ENCODE measurements around the gene TREM2. TPM values are rescaled to one million over a fixed set of nuclear protein-coding genes. Genes with fewer than 3 reads are reported as not detected.
"Not testable (repeated sequence)": the region's sequence is repeated elsewhere in the genome, so short reads cannot be mapped to it uniquely, and the experiment has no call there.

TREM2 gene
- total and polyA plus RNA-seq, 2 donors (not counting 1 experiment from before 2014, with no cell fraction given) = 0.33 TPM; not detected in 1

DNA sequence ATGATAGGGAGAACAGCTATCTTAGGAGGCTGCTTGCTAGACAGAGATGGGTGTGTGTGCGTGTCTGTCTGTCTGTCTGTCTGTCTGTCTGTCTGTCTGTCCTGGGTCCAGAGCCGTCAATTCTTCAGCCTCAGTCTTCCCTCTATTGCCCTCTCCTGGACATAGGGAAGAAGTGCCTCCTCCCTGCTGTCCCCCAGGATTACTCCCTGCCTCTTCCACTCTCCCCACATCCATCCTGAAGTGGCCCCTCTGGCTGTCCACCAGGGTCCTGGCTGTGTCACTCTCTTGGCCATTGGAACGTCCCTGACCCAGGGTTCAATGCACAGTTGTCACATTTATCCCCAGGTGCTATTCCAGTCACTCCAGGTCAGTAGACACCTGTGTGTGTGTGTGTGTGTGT is 27.9 kb upstream of the TREM2 start:
- no peak for DNase-seq
- peaks cover 27% of the 10 kb centered on the region for H4K20me1 ChIP-seq (ENCODE audit: control insufficient read depth, insufficient read depth, low read length, poor library complexity, severe bottlenecking)
- no peak overlapping the region for H2AFZ ChIP-seq (ENCODE audit: insufficient read depth, low read depth, low read length, poor library complexity, severe bottlenecking)
- peaks cover 0 to 17% (median 12%) of the 10 kb centered on the region in 3 donors for H3K9me3 ChIP-seq (ENCODE audit: control extremely low read depth in 1 of 3, control insufficient read depth in 2 of 3, insufficient read depth in 1 of 3, low read length in 2 of 3)
- no peak overlapping the region for H3K27ac Mint-ChIP-seq
- H3K36me3 ChIP-seq (replicated peaks in 1 of 2; ENCODE audit: control extremely low read depth in 1 of 2, control insufficient read depth in 1 of 2, extremely low read depth in 1 of 2, insufficient read depth in 2 of 2, low read length in 1 of 2) = peaks cover 3 to 56% of the 10 kb centered on the region in 2 experiments
- H3K4me1 ChIP-seq (ENCODE audit: control insufficient read depth in 2 of 2, insufficient read depth in 2 of 2, low read length in 2 of 2) = peaks cover 40 to 56% of the 10 kb centered on the region in 2 donors
- no peak overlapping the region for H3K4me2 ChIP-seq (replicated peaks; ENCODE audit: low read depth, low read length, poor library complexity, severe bottlenecking)
- 100% methylated on average over 1 of the region's 3 CpGs for WGBS (ENCODE audit: insufficient coverage)
- intact Hi-C loops (cut with micrococcal nuclease) = no loop called here
- no peak for TF ChIP-seq EZH2 (IDR thresholded peaks at IDR 0.05; ENCODE audit: borderline replicate concordance, insufficient read depth, low read depth, low read length, poor library complexity, severe bottlenecking)
- TF ChIP-seq CTCF (IDR thresholded peaks at IDR 0.05) = no peak
- H3K27me3 Mint-ChIP-seq = no peaks in the 10 kb centered on the region
- no peaks in the 10 kb centered on the region for H3K27me3 ChIP-seq (replicated peaks in 1 of 4; ENCODE audit: control extremely low read depth in 1 of 4, control insufficient read depth in 3 of 4, insufficient read depth in 4 of 4, low read length in 3 of 4)
- POLR2A ChIA-PET = no interaction called here
- CTCF ChIA-PET = interaction anchor here (1.2 to 1.4 kb wide), 3 partner anchors 10 to 129 kb away, joined by 3 to 4 read pairs (median 4); partner anchors contain the start of gene TREML2
- no peak overlapping the region for H3K4me3 ChIP-seq (ENCODE audit: control extremely low read depth in 1 of 5, extremely low read depth in 1 of 5, insufficient read depth in 1 of 5, low read depth in 2 of 5, low read length in 4 of 5)
- peaks cover 15% of the 10 kb centered on the region for H3K79me2 ChIP-seq (ENCODE audit: control insufficient read depth, insufficient read depth, low read length)
- no peak overlapping the region for H3K27ac ChIP-seq (ENCODE audit: low read length in 2 of 2)
- H3K9ac ChIP-seq (ENCODE audit: low read length) = no peak overlapping the region
- H3K4me3 Mint-ChIP-seq = no peak overlapping the region
- H3K4me1 Mint-ChIP-seq = peaks cover 68% of the 10 kb centered on the region
- no peak for ATAC-seq (ENCODE audit: low read depth)
- peaks cover 8% of the 10 kb centered on the region for H3K9me3 Mint-ChIP-seq (ENCODE audit: insufficient read depth)

GRCh38 chr6:41189967-41190366 is 27.1 kb upstream of the TREM2 start:
- H3K4me2 ChIP-seq (replicated peaks; ENCODE audit: low read depth, low read length, poor library complexity, severe bottlenecking) = no peak overlapping the region
- ATAC-seq (ENCODE audit: low read depth) (no peak), DNase-seq (no peak)
- WGBS (ENCODE audit: insufficient coverage) = 100% methylated on average over 1 of the region's 2 CpGs
- peaks cover 0 to 17% (median 12%) of the 10 kb centered on the region in 3 donors for H3K9me3 ChIP-seq (ENCODE audit: control extremely low read depth in 1 of 3, control insufficient read depth in 2 of 3, insufficient read depth in 1 of 3, low read length in 2 of 3)
- TF ChIP-seq CTCF (IDR thresholded peaks at IDR 0.05) (no peak), EZH2 (IDR thresholded peaks at IDR 0.05; ENCODE audit: borderline replicate concordance, insufficient read depth, low read depth, low read length, poor library complexity, severe bottlenecking) (no peak)
- H4K20me1 ChIP-seq (ENCODE audit: control insufficient read depth, insufficient read depth, low read length, poor library complexity, severe bottlenecking) = peaks cover 19% of the 10 kb centered on the region
- intact Hi-C loops (cut with micrococcal nuclease) = no loop called here
- no peaks in the 10 kb centered on the region for H3K27me3 ChIP-seq (replicated peaks in 1 of 4; ENCODE audit: control extremely low read depth in 1 of 4, control insufficient read depth in 3 of 4, insufficient read depth in 4 of 4, low read length in 3 of 4)
- H3K36me3 ChIP-seq (replicated peaks in 1 of 2; ENCODE audit: control extremely low read depth in 1 of 2, control insufficient read depth in 1 of 2, extremely low read depth in 1 of 2, insufficient read depth in 2 of 2, low read length in 1 of 2) = peaks cover 0 to 48% of the 10 kb centered on the region in 2 experiments
- no peak overlapping the region for H3K4me3 Mint-ChIP-seq
- no peak overlapping the region for H3K9ac ChIP-seq (ENCODE audit: low read length)
- POLR2A ChIA-PET = interaction anchor here (1.3 kb wide), 1 partner anchor 9 kb away, joined by 3 read pairs; no protein-coding TSS in a partner anchor
- CTCF ChIA-PET = interaction anchor here (1.2 to 1.4 kb wide), 3 partner anchors 11 to 130 kb away, joined by 3 to 4 read pairs (median 4); partner anchors contain the start of gene TREML2
- H3K27ac Mint-ChIP-seq = no peak overlapping the region
- peaks cover 40 to 56% of the 10 kb centered on the region in 2 donors for H3K4me1 ChIP-seq (ENCODE audit: control insufficient read depth in 2 of 2, insufficient read depth in 2 of 2, low read length in 2 of 2)
- peaks cover 8% of the 10 kb centered on the region for H3K9me3 Mint-ChIP-seq (ENCODE audit: insufficient read depth)
- H3K27me3 Mint-ChIP-seq = no peaks in the 10 kb centered on the region
- H3K27ac ChIP-seq (ENCODE audit: low read length in 2 of 2) = no peak overlapping the region
- H3K4me1 Mint-ChIP-seq = peaks cover 68% of the 10 kb centered on the region
- peaks cover 7% of the 10 kb centered on the region for H3K79me2 ChIP-seq (ENCODE audit: control insufficient read depth, insufficient read depth, low read length)
- no peak overlapping the region for H3K4me3 ChIP-seq (ENCODE audit: control extremely low read depth in 1 of 5, extremely low read depth in 1 of 5, insufficient read depth in 1 of 5, low read depth in 2 of 5, low read length in 4 of 5)
- no peak overlapping the region for H2AFZ ChIP-seq (ENCODE audit: insufficient read depth, low read depth, low read length, poor library complexity, severe bottlenecking)

GRCh38 chr6:41189046-41189445 is 26.1 kb upstream of the TREM2 start:
- H3K9ac ChIP-seq (ENCODE audit: low read length); H3K27me3 ChIP-seq (replicated peaks in 1 of 4; ENCODE audit: control extremely low read depth in 1 of 4, control insufficient read depth in 3 of 4, insufficient read depth in 4 of 4, low read length in 3 of 4); intact Hi-C loops (cut with micrococcal nuclease); H4K20me1 ChIP-seq (ENCODE audit: control insufficient read depth, insufficient read depth, low read length, poor library complexity, severe bottlenecking); H3K9me3 Mint-ChIP-seq (ENCODE audit: insufficient read depth); H3K4me3 ChIP-seq (ENCODE audit: control extremely low read depth in 1 of 5, extremely low read depth in 1 of 5, insufficient read depth in 1 of 5, low read depth in 2 of 5, low read length in 4 of 5); ATAC-seq (ENCODE audit: low read depth); DNase-seq; H3K27ac ChIP-seq (ENCODE audit: low read length in 2 of 2); H3K27me3 Mint-ChIP-seq; H3K79me2 ChIP-seq (ENCODE audit: control insufficient read depth, insufficient read depth, low read length); H3K4me3 Mint-ChIP-seq; H3K4me2 ChIP-seq (replicated peaks; ENCODE audit: low read depth, low read length, poor library complexity, severe bottlenecking); H3K27ac Mint-ChIP-seq; H2AFZ ChIP-seq (ENCODE audit: insufficient read depth, low read depth, low read length, poor library complexity, severe bottlenecking): not testable (repeated sequence)
- peaks cover 38 to 55% of the 10 kb centered on the region in 2 donors for H3K4me1 ChIP-seq (ENCODE audit: control insufficient read depth in 2 of 2, insufficient read depth in 2 of 2, low read length in 2 of 2)
- peaks cover 0 to 39% of the 10 kb centered on the region in 2 experiments for H3K36me3 ChIP-seq (replicated peaks in 1 of 2; ENCODE audit: control extremely low read depth in 1 of 2, control insufficient read depth in 1 of 2, extremely low read depth in 1 of 2, insufficient read depth in 2 of 2, low read length in 1 of 2)
- ChIA-PET POLR2A (interaction anchor here (0.5 to 1.3 kb wide), 2 partner anchors 10 to 316 kb away, joined by 3 read pairs; no protein-coding TSS in a partner anchor), CTCF (interaction anchor here (0.8 to 1.4 kb wide), 2 partner anchors 12 to 130 kb away, joined by 3 to 4 read pairs; partner anchors contain the start of gene TREML2)
- peaks cover 0 to 17% (median 12%) of the 10 kb centered on the region in 3 donors for H3K9me3 ChIP-seq (ENCODE audit: control extremely low read depth in 1 of 3, control insufficient read depth in 2 of 3, insufficient read depth in 1 of 3, low read length in 2 of 3)
- peaks cover 65% of the 10 kb centered on the region for H3K4me1 Mint-ChIP-seq

Measured in B cell (primary cell).